Activated CD8-positive, alpha-beta memory T cell treated with anti-CD3 and anti-CD28 coated beads, Interleukin-2, amount 50 U/mL, for 1 hour (primary cell): Measurements from ENCODE around the gene GGA2.
"Not testable (repeated sequence)": the region's sequence is repeated elsewhere in the genome, so short reads cannot be mapped to it uniquely, and the experiment has no call there.

Source experiments
- DNase-seq: peaks from one replicate; pipeline ENCODE4 v3.0.0-alpha.2; 2020; ENCODE audit errors: extremely low read depth

GGA2 gene

GRCh38 chr16:23524886-23525285, 14.6 kb upstream of the GGA2 start:
- no peak for DNase-seq

GRCh38 chr16:23523876-23524385, 13.6 kb upstream of the GGA2 start:
- DNase-seq, result no peak

- DNase-seq, result no peak
These were observed 13.0 kb upstream of the GGA2 start for GRCh38 chr16:23523321-23523720.

GRCh38 chr16:23521965-23522364, 11.7 kb upstream of the GGA2 start:
- no peak for DNase-seq

GRCh38 chr16:23521037-23521743, 10.9 kb upstream of the GGA2 start:
- DNase-seq, result no peak

- no peak for DNase-seq
These were observed 10.2 kb upstream of the GGA2 start for GRCh38 chr16:23520500-23520899.

- DNase-seq, result no peak
These were observed 9.0 kb upstream of the GGA2 start for GRCh38 chr16:23519282-23519681.

- DNase-seq, result no peak
These were observed 8.2 kb upstream of the GGA2 start for GRCh38 chr16:23518435-23518891.

GRCh38 chr16:23516366-23517137, 6.3 kb upstream of the GGA2 start:
- DNase-seq, result no peak

- no peak for DNase-seq
These were observed 5.6 kb upstream of the GGA2 start for GRCh38 chr16:23515881-23516280.

GRCh38 chr16:23514381-23515152, 4.3 kb upstream of the GGA2 start:
- DNase-seq, result no peak

- no peak for DNase-seq
These were observed 1.9 kb upstream of the GGA2 start for GRCh38 chr16:23512168-23512695.

GRCh38 chr16:23511731-23512130, 1.4 kb upstream of the GGA2 start:
- DNase-seq, result no peak

GRCh38 chr16:23510915-23511270, 599 bp upstream of the GGA2 start:
- DNase-seq, result not testable (repeated sequence)

GRCh38 chr16:23509782-23510163, 521 bp downstream of the GGA2 start:
- DNase-seq, result no peak

- no peak for DNase-seq
These were observed 896 bp downstream of the GGA2 start for GRCh38 chr16:23509441-23509754.

GRCh38 chr16:23508589-23509440, 1.5 kb downstream of the GGA2 start:
- DNase-seq, result no peak

GRCh38 chr16:23506606-23506994, 3.7 kb downstream of the GGA2 start:
- DNase-seq, result no peak

- DNase-seq, result no peak
These were observed 4.4 kb downstream of the GGA2 start for GRCh38 chr16:23505671-23506605.

- no peak for DNase-seq
These were observed 5.1 kb downstream of the GGA2 start for GRCh38 chr16:23505180-23505665.
